Stimulated activated CD8-positive, alpha-beta memory T cell treated with anti-CD3 and anti-CD28 coated beads, Interleukin-15, amount 100 ng/mL, for 48 hours (primary cell): Measurements from ENCODE around the gene CBARP.

Source experiments
- DNase-seq, 2 donors: peaks; one replicate each; pipeline ENCODE4 v3.0.0-alpha.2; 2020; ENCODE audit warnings: low read depth in 2 of 2

CBARP gene

DNA sequence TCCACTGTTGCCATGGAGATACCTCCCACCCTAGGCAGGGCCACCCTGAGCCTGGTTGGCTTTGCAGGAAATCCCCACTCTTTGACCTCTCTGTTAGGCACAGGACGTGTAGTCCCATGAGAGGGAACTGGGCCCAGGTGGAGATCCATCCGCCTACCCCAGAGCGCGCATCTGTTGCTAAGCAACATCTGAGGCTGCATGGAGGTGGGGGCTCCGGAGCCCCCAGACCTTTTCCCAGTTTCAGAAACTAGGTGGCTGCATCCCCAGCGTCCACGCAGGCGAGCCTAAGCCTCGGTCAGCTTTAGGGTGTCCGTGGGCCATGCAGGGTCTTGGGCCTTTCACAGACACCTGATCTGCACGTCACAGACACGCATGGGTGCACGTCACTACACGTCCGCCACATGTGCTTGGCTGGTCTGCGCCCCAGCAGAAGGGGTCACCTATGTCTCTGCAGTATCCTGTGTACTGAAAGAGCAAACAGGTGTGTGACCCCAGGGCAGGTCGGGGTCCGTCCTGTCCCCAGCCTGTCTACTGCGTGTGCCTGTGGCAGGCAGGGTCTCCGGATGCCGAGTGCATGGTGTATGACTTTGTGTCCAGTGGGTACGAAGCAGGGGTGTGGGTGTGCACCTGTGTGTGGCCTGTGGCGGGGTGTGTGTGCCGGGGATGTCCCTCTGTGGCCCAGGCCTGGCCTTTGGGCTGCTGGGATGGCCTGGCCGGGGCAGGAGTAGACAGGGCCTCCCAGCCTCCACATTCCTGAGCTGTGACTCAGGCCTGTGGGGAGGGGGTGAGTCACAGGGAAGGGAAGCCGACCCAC, 27.2 kb upstream of the CBARP start:
- DNase-seq: no peak

DNA sequence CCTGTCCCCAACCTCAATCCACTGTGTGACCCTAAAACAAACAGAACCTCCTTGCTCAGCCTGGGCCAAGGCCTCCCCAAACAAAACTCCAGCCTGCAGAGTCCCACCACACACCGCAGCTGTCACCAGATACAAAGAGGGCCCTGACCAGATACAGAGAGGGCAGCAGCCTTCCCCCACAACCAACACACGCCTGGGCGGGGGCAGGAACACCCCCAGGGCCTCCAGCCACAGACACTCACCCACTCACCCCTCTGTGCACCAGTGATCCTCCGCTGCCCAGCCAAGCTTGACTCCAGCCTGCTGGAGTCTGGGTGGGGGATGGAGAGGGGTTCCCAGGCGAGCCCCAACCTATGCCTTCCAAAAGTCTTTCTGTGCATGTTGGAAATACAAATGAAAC, 25.4 kb upstream of the CBARP start:
- DNase-seq: no peak

DNA sequence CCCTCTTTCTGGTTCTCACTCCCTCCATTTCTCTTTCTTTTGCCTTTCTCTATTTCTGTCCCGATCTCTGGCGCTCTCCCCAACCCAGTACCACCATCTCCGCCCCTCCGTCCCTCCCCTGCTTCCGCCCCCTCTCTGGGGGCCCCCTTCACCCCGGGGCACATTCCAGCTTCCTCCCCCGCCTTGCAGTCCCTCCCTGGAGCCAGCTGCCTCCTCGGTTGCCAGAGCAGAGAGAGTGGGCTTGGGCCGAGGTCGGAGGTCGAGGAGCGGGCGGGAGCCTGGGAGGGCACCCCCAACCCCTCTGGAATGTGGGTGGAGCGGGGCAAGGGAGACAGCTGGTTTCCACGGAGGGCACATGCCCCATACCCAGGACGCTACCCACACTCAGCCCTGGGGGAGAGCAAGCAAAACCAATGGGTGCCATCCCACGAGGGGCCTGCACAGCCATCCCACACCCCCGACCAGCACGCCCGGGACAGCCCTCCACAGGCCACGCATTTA, 24.9 kb upstream of the CBARP start:
- no peak for DNase-seq

DNA sequence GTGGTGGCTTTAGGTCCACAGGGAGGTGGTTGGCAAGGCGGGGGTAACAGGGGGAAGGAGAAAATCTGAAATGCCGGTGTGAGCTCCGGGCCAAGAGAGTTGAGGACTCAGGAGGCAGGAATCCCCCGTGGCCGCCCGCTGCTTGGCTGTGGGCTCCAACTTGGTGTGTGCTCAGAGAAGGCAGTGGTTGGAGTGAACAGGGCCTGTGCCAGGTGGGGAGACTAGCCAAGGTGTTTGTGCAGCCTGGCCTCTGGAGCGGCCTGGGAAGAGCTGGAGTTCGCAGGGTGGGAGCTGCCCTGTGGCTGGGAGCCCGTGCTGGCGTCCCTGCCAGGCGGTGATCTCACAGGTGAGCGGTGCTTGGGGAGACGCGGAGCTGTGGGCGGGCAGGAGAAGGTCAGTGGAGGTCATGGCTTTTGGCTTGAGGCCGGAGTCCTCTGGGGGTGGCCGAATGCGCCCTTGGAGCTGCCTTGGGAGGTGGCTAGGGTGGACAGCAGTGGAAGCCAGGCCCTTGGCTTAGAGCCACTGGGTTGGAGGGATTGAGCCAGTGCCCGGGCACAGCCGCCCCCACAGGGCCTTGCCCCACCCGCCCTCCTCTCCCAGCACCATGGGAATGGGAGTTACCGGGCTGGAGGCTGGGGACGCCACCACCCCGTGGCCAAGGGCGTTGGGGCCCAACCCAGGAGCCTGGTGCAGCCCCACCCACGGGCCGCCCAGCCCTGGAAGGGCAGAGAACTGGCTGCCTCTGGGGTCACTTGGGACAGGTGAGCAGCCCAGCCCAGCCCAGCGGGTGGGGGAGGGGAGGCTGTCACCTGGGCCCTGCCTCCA, 24.2 kb upstream of the CBARP start:
- DNase-seq: no peak

DNA sequence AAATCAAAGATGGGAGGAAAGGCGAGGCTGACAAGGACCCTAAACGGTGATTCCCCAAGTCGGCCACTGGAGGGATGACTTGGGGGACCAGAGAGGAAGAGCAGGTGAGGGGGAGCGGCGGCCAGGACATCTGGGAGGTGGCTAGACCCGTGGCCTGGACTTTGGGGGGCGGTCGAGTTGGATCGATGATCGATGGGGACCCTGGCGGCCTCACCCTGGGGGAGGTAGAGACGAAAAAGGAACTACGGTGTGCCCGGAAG, 23.7 kb upstream of the CBARP start:
- DNase-seq: no peak

DNA sequence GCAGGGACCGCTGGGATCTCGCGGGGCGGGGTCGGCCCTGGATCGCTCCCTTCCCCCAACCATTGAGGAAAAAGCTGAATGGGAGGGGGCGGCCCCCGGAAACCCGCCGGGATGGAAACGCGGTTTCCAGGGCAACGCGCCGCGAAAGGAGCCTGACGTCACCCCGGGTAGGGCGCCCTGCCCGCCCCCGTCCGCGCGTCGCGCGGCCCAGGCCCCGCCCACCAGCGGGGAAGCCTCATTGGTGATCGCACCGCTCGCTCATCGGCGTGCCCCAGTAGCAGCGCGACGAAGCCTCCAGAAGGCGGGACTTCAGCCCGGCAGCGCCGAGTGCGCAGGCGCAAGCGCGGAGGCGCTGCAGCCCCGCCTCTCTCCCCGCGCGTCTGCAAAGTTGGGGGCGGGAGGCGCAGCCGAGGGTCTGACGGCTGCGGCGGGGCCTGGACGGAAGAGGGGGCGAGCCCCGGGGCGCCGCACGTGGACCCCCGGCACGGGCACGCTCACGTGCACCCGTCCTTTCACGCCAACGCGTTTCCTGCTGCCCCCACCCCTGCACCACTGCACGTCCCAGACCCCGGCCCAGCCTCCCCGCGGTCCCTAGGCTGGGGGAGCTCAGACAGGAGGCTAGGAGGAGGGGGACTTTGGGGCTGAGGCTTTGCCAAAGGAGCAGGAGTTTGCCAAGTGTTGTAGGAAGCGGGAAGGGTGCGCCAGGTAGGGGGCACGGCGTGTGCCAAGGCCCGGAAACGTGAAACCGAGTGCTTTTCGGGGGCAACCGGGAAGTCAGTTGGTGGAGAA, 23.1 kb upstream of the CBARP start:
- peak; percentile 97 to 98 for DNase-seq

DNA sequence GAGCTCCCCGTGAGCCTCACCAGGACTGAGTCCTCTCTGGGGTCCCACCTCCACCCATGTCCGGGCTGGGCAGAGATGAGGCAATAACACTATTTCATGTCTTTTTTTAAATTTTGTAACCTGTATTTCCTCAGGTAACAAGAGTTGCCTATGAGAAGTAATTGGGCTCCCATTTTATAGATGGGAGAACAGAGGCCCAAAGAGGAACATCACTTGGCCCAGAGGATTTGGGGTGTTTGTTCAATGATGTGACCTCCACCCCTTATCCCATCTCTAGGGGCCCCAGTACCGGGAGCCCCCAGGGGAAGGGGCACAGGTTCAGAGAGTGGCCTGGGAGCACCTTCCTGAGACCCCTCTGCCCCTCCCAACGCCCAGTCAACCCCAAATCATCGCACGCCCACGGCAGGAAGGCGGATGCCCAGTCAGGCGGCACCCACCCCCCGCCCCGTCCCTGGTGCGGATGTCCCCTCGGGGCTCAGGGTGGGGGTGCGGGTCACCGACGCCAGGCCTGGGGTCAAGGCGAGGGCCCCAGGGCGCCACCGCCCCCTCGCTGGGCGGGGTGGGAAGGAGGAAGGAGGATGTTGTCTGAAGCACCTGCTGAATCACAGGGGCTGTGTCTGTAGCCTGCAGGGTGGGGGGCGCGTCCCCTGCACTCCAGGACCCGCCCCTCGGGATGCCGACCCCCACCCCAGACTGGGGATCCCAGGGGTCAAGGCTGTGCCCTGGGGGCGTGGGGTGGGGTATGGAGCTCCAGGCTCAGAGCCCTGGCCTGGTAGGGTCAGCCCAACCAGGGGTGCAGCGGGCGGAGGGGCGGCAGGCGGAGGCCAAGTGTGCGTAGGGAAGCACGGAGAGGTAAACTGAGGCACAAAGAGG, 22.3 kb upstream of the CBARP start:
- DNase-seq: no peak

DNA sequence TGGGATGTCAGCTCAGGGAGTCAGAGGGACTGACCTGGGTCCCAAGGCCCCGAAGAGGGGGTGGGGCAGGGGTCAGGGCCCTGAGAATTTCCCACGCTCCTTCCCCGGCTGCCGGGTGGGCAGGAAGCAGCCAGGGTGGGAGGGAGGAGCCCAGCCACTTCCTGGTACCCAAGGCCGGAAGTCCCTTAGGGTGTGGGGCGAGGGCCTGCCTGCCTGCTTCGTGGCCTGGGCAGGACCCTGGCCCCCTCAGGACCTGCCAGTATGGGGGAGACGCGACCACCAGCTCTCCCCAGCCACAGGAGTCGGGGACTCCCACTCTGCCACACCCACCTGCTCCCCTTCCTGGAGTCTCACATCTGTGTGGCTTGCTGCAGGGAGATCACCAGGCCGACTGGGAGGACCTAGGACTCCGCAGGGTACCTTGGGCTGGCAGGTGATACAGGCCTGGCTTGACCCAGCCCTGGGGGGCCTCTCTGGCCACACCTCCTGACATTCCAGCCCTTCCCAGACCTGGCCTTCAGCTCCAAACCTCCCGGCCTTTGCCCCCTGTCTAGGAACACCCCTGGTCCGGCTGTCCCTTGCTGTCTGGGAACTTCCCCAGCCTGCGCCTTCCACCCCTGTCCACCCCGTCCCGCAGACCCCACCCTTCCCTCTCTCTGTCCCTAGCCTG, 21.5 kb upstream of the CBARP start:
- peak; percentile 64 to 71 for DNase-seq

DNA sequence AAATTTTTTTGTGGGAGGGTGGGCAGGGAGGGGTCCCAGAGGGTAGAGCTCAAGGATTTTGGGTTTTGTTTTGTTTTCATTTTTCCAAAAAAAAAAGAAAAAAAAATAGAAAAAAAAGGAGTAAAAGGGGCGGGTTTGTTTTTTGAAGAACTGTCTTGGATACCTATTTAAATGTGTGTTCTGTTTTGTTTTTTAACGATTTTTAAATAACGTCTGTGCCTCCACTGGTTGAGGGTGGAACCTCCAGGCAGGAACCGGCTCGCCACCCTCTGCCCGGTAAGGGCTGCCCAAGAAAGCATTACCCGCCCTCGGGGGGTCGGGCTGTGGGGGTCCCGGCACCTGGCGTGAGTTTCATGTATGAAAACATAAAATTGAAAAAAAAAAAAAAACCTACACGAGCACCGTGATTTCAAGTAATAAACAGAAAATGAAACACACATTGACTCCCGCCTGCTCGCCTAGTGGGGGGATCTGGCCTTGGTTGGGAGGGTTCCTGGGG, 21.0 kb upstream of the CBARP start:
- no peak for DNase-seq

DNA sequence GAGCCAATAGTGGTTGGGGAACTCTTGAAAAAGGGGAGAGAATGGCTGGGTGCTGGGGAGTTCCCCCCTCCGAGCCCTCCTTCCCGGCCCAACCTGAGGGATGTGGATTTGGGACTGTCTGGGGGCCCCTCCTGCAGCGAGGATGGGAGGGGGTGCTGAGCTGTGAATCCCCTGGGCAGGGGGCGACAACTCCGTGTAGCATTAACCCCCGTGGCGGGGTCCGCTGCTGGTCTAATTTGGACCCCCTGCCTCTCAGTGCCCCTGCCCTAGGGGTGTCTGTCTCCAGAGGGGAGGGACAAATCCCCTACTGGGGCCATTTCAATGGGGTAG, 20.3 kb upstream of the CBARP start:
- DNase-seq: no peak

DNA sequence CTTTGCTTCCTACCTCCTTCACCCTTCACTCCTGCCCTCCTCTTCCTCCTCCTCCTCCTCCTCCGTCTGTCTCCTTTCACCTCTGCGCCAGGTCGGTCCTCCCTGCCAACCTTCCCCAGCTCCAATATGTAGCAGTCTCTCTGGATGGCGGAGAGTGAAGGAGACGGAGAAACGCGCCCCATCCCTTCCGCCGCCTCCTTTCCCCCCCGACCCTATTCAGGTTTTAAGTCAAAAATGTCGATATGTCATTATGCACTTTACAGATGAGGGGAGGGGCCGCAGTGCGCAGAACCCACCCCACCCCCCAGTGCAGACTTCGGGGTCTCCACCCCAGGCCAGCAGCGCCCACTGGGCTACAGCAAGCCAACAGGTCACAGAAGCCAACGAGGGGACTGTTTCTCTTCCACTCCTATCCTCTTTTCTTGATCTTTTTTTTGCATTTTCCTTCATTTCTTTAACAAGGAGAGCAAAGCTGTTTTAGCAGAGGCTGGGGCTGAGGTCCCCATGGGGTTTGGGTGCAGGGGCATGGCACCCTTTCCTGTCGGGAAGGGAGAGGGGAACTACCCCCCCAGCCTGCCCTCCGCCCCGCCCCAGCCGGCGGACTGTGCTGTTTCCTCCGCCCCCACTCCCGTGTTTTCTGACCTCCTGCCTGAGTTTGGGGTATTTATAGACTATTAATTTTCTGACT, 19.8 kb upstream of the CBARP start:
- no peak for DNase-seq

DNA sequence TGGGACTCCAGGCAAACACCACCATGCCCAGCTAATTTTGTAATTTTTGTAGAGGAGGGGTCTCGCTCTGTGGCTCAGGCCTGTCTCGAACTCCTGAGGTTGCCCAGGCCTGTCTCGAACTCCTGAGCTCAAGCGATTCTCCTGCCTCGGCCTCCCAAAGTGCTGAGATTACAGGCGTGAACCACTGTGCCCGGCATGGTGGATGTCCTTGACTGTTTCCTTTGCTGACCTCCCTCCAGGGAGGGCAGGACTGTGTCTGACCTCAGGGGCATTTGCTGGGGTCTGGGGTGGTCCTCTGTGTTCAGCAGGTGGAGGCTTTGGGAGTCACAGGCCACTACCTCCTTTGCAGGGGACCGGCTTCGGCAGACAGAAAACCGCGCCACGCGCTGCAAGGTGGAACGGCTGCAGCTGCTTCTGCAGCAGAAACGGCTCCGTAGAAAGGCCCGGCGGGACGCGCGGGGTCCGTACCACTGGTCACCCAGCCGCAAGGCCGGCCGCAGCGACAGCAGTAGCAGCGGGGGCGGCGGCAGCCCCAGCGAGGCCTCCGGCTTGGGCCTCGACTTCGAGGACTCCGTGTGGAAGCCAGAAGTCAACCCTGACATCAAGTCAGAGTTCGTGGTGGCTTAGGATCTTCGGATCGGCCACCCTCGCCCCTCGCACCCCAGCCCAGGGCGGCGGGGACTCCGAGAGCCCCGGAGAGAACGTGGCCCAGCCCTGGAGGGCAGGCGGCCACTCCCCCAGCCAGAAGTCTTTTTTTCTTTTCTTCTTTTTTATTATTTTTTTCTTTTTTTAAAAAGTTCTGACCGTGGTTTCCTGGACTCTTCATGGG, 19.1 kb upstream of the CBARP start:
- DNase-seq: no peak

DNA sequence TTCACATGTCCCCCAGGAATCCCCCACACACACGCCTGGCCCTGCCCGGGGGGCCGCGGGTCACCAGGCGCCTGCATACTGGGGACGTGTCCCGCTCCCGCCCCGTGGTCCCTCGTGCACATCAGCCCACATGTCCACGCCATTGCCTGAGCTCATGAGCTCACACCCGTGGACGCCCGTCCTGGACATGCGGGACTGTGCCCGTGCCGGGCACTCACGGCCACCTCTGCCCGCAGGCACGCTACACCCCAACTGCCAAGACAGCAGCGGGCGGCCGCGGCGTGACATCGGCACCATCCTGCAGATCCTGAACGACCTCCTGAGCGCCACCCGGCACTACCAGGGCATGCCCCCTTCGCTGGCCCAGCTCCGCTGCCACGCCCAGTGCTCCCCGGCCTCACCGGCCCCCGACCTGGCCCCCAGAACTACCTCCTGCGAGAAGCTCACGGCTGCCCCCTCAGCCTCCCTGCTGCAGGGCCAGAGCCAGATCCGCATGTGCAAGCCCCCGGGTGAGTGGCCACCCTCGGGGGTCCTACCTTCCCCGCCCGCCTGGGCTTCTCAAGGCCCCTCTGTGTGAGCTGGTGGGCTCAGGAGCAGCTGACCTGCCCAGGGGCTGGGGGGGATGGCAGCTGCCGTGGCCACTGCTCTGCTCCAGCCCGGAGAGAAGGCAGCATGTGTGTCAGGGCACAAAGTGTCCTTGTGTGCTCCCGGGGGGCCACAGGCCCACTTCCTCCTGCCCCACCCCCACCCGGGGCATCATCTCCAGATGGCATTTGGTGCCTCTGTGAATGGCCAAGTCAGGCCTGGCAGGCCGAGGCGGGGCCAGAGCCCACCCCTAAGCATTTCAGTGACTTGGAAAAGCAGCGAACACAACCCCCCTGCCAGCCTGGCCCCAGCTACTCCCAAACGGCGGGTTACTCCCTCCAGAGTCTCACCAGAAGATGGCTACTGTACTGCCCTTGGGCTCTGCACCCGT, 17.7 kb upstream of the CBARP start:
- no peak for DNase-seq

DNA sequence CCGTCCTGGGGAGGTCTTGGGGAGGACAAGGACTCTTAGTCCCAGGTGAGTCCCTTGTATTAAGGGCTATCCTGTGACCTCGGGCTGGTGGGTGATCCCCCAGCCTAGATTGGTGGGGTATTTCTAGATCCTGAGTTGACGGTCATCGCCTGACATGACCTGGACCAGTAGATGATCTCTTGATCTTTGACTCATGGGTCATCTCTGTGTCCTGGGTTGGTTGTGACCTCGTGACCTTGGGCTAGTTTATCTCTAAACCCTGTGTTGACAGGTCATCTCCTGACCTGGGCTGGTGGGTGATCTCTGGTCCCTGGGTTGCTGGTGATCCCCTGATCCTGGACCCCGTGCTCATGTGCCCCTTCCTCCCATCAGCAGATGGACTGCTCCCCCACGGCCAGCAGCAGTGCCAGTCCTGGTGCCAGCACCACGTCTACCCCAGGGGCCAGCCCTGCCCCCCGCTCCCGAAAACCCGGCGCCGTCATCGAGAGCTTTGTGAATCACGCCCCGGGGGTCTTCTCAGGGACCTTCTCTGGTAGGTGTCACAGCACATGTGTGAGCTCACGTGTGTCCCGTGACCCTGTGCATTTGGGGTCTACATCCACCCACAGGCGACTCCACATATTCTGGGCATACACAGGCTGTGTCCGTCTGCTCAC, 16.9 kb upstream of the CBARP start:
- DNase-seq: no peak

DNA sequence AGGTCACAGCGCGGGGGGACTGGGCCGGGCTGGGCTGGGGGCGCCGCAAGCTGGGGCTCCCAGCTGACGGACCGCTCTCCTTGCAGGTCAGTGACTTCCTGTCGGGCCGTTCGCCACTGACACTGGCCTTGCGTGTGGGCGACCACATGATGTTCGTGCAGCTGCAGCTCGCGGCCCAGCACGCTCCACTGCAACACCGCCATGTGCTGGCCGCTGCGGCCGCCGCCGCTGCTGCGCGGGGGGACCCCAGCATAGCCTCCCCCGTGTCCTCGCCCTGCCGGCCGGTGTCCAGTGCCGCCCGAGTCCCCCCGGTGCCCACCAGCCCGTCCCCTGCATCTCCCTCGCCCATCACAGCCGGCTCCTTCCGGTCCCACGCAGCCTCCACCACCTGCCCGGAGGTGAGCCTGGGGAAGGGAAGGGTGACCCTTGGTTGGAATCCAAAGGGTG, 16.3 kb upstream of the CBARP start:
- DNase-seq: no peak

DNA sequence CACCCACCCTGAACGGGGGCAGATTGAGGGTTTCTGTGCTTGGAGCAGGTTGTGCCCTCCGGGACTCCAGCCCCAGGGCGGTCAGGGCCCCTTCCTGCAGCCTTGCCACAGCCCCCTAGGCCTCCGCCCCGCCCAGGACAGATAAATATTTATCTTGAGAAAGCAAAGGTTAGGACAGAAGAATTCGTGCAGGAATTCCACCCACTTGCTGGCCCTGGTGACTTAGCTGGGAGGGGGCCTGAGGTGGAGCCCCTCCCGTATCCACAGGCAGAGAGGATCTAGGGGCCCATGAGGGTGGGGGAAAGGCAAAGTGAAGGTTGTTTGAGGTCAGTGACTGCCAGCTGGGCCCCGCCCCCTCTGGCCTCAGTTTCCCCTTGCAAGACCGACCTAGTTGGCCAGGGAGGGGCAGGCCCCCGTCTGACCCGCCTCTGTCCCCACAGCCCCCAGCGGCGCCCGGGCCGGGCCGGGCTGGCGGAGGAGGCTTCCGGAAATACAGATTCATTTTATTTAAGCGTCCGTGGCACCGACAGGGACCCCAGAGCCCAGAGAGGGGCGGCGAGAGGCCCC, 15.8 kb upstream of the CBARP start:
- no peak for DNase-seq

DNA sequence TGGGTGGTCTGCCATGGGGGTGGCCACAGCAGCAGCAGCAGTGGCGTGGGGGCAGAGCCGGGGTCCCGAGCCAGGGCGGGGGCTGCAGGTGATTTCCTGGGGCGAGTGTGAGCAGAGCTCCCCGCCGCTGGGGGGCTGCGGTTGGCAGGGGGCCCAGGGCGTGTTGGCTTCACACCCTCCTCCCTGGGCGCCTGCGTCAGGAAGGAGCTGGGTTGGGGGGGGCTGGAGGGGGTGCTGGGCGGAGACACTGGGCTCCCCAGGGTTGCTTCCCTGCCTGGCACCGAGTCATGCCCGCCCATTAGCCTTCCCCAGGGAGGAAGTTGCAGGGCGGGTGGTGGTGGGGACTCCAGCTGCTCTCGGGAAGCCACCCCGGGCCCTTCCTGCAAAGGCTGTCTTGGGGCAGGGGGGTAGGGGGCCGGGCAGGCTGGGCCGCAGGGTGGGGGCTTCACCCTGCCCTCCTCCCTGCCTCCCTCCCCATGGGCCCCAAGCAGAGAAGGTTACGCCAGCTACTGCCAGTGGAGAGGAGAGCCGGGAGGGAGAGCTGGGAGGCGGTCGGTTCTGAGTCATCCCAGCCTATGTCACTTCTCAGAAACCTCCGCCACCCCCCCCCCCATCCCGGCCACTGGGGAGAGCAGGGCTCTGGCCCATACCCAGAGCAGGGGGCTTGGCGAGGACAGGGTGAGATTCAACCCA, 15.2 kb upstream of the CBARP start:
- DNase-seq: peak; percentile 73 to 76
